GM04504 (cell line): Measurements from ENCODE around the gene DBH.

Experiments
- DNase-seq: peaks from one replicate; pipeline ENCODE4 v3.0.0-alpha.2; 2012; ENCODE audit warnings: low read depth

The DBH gene

GRCh38 chr9:133604856-133605255, 31.3 kb upstream of the DBH start:
- DNase-seq, result no peak

DNA sequence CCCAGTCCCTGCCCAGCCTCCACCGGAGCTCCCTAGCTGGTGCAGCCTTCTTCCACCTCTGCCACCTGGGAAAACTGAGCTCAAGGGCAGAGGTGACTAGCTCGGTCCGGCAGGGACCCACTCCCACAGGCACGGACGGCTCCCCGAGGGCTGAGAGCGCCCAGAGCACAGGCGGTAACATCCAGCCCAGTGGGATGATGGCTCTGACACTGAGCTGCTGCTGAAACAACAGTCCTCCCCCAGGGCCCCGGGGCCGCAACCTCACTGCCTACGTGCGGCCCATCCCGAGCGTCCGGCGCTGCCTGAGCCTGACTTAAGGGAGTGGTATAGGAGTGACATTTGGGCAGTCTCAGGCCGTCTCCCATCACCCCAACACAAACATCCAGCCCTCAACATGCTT, 30.7 kb upstream of the DBH start:
- DNase-seq, result no peak

GRCh38 chr9:133605856-133606707, 30.1 kb upstream of the DBH start:
- no peak for DNase-seq

- no peak for DNase-seq
Measured at GRCh38 chr9:133606708-133607025, 29.5 kb upstream of the DBH start.

DNA sequence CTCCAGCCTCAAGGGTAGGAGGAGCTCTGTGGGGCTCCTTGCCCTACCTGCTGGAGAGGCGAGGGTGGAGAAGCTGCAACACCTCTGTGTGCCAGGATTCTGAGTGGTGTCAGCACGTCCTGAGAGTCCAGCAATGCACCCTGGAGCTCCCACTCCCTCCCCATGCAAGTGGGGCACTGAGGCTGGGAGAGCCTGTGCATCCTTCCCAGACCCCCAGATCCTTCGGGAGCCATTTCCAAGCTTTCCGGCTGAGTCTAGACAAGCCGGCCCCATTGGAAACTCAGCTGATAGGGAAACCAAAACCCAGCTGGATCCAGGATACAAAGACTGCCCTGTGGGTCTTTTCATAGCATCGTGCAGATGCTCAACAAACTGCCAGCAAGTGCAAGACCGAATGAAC, 28.8 kb upstream of the DBH start:
- no peak for DNase-seq

- no peak for DNase-seq
Measured at GRCh38 chr9:133607976-133608375, 28.2 kb upstream of the DBH start.

GRCh38 chr9:133608382-133608781, 27.8 kb upstream of the DBH start:
- DNase-seq, result no peak

DNA sequence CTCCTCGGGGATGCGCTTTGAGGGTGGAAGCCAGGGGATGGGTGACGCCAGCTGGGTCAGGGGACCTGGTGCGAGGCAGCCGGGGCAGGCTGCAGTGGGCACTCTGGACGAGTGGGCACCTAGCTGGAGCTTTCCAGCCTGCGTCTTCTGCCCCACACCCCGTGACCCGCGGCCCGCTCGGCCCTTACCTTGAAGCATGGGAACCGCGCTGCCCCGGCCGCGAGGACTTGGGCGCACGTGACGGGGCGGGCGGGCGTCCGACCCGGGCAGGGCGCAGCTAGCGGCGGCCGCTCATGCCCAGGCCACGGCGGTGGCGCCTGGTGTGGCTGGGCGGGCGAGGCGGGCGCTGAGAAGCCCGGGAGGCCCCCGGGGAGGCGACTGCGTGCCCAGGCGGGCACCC, 27.3 kb upstream of the DBH start:
- DNase-seq, result no peak

GRCh38 chr9:133609311-133610098, 26.7 kb upstream of the DBH start, which contains the start of gene FAM163B:
Gene FAM163B (minus strand): TSS chr9:133609389. CDS start chr9:133580223, 29,166 bp downstream.
- no peak for DNase-seq

DNA sequence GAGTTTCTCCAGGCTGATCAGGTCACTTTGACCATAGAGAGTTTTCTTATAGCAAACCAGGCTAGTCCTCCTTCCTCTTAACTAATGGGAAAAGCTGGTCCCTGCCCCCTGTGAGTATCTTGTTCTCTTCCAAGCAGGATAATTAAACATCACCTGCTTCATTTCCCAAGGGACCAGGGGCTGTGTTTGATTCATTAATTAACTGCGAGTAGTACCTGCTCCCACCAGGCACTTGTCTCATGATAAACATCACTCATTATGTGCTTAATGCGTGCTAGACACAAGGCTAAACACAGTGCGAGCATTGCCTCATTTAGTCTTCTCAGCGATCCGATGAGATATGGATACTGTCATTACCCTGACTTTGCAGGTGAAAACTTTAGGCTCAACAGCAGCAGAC, 25.3 kb upstream of the DBH start:
- no peak for DNase-seq

GRCh38 chr9:133612051-133612450, 24.1 kb upstream of the DBH start:
- DNase-seq, result no peak

DNA sequence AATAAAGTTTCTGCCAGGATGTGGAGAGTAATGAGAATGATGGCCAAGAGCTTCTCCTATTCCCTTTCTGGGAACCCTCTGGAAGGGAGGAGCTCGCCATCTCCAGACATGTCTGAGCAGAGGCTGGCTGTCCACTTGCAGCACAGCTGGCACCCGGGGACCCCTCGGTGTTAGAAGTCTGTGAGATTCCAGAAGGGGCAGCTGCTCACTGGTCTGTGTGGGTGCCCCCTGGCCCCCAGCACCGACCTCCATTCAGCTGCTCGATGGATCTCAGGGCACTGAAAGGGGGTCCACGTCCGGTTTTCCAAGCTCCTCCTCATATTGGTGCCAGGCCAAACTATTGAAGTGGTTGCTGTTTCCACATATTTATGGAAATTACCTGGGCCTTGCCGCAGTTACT, 23.3 kb upstream of the DBH start:
- no peak for DNase-seq

GRCh38 chr9:133613432-133613831, 22.7 kb upstream of the DBH start:
- no peak for DNase-seq

GRCh38 chr9:133614056-133614455, 22.1 kb upstream of the DBH start:
- no peak for DNase-seq

GRCh38 chr9:133614678-133615077, 21.5 kb upstream of the DBH start:
- no peak for DNase-seq

DNA sequence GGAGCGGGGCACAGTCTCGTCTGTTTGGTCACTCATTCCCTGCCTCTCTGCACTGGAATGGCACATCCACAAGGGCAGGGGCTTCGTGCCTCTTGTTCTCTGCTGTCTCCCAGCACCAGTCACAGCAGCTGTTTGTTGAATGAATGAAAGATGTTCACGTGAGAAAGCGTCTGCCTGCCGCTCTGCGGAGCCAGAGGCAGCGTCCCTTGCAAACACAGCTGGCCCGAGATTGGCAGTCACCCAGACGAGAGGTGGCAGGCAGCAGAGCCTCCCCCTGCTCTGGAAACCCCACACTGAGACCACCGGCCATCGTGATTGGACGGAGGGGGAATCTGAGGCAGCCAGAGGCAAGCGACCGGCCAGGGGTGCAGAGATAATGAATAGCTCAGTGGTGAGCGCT, 21.0 kb upstream of the DBH start:
- DNase-seq, result no peak

GRCh38 chr9:133615606-133616188, 20.5 kb upstream of the DBH start:
- DNase-seq, result no peak

- no peak for DNase-seq
Measured at GRCh38 chr9:133616643-133617405, 19.3 kb upstream of the DBH start.

- no peak for DNase-seq
Measured at GRCh38 chr9:133618726-133619125, 17.4 kb upstream of the DBH start.

- no peak for DNase-seq
Measured at GRCh38 chr9:133619791-133620190, 16.4 kb upstream of the DBH start.

DNA sequence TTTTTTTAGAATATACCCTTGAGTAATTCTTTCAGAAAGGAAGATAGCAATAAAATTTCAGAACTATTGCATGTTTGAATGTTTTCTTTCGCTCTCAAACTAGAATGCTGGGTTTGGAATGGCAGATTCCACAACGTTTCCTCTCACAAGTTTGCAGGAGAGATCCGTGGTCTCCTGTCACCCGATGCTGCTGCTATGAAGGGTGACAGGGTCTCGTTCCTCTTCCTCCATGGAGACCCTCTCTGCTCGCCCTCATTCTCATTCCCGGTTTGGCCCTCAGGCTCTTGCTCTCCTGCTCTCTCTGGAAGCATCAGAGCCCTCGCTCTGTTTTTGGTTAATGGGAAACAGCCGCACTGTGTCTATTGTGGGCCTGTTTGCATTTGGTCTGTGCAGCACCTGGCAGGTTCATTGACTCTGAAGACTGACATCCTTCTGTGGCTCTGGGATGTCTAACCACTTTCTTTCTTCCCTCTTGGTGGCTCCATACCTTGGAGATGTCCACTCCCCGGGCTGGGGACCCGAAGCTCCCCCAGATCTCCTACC, 14.4 kb upstream of the DBH start:
- no peak for DNase-seq

DNA sequence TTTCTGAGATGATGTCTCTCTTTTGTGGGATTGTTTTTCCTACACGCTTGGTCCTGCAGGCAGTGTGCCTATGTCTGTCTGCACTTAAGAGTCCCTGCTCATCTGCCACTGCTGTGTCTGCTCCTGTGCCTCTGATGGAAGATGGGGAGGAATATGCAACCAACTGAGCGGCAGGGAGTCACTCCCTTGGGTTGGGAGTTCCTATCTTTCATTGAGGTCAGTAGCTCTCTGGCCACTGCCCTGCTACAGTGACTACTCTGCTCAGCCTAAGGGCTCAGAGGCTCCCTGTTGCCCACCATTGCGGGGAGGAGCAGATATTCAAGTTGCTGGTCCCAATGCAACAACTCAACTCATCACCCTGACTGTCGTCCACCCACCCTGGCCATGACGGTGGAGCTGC, 13.6 kb upstream of the DBH start:
- DNase-seq, result no peak
